A549 (cell line): ENCODE results near the gene ETFB. TPM values are rescaled to one million over a fixed set of nuclear protein-coding genes. Genes with fewer than 3 reads are reported as not detected.

Source experiments
- ATAC-seq, 2 experiments: fragments of 200-7000 bp in 1 of 2; fragments of >200 bp in 1 of 2; cut with Nextera tagmentation in 1 of 2; cut with Tn5 transposase in 1 of 2; 3 replicates each; pipeline versions ENCODE4 v1.8.0 to v1.9.1; 2018 to 2020; ENCODE audit warnings: mild to moderate bottlenecking in 1 of 2, moderate library complexity in 1 of 2
- CTCF ChIA-PET: fragments of 300-600 bp; sonication (Branson Sonifier 250); formaldehyde crosslinking; extraction: SDS; loops from one replicate; lab custom pipeline; 2021; ENCODE audit warnings: antibody characterized with exemption, inconsistent platforms; lab: Yijun Ruan, JAX
- POLR2A ChIA-PET: fragments of 350-600 bp; formaldehyde crosslinking; extraction: SDS; loops from one replicate; lab custom pipeline; 2021; ENCODE audit warnings: antibody characterized with exemption, inconsistent platforms; lab: Yijun Ruan, JAX
- DNase-seq, 2 experiments: peaks; one replicate each; pipeline versions ENCODE4 v3.0.0 to v3.0.0-alpha.2; 2011 to 2016; ENCODE audit warnings: low read depth in 1 of 2, low spot score in 1 of 2
- FAIRE-seq: peaks from 2 replicates; lab custom pipeline; 2011; peaks lifted over from hg19 to GRCh38; lab: Jason Lieb, UNC
- H3K27ac ChIP-seq, 2 experiments: fragments of >200 bp; sonication (Bioruptor Twin); formaldehyde crosslinking; 3 replicates each; pipeline ENCODE4 v1.5.1; 2016 to 2017
- H3K4me1 ChIP-seq: fragments of >200 bp; sonication (Bioruptor Twin); formaldehyde crosslinking; 3 replicates; pipeline ENCODE4 v1.6.1; 2016
- H3K4me2 ChIP-seq: fragments of >200 bp; sonication (Bioruptor Twin); formaldehyde crosslinking; 3 replicates; pipeline ENCODE4 v1.6.1; 2016
- H3K4me3 ChIP-seq: fragments of >200 bp; sonication (Bioruptor Twin); formaldehyde crosslinking; 3 replicates; pipeline ENCODE4 v1.5.1; 2016
- H3K9me3 ChIP-seq: fragments of >200 bp; sonication (Bioruptor Twin); formaldehyde crosslinking; 3 replicates; pipeline ENCODE4 v1.6.1; 2016
- BCL3 ChIP-seq: fragments of >200 bp; sonication (Bioruptor Twin); formaldehyde crosslinking; IDR thresholded peaks from 3 replicates; pipeline ENCODE4 v1.6.1; 2016
- CEBPB ChIP-seq, 2 experiments: fragments of >200 bp in 1 of 2; sonication (Bioruptor Twin) in 1 of 2; formaldehyde crosslinking in 1 of 2; IDR thresholded peaks; 2 replicates each; pipeline ENCODE4 v1.6.1; 2012 to 2016
- E2F6 ChIP-seq: IDR thresholded peaks from 2 replicates; pipeline ENCODE4 v1.6.1; 2012; ENCODE audit warnings: low read depth, borderline replicate concordance
- ESRRA ChIP-seq: fragments of 150-350 bp; IDR thresholded peaks from 2 replicates; pipeline ENCODE4 v1.6.1; 2014; ENCODE audit warnings: mild to moderate bottlenecking, low read length, borderline replicate concordance
- FOXS1 ChIP-seq: fragments of 250-450 bp; sonication (Bioruptor Pico); IDR thresholded peaks from 2 replicates; pipeline ENCODE4 v1.5.0; 2020; ENCODE audit warnings: mild to moderate bottlenecking, moderate library complexity
- HDAC2 ChIP-seq: fragments of 200-600 bp; sonication (generic); IDR thresholded peaks from 2 replicates; pipeline ENCODE4 v1.6.1; 2016
- HES2 ChIP-seq: fragments of >200 bp; sonication (Bioruptor Twin); formaldehyde crosslinking; IDR thresholded peaks from 2 replicates; pipeline ENCODE4 v1.6.1; 2016
- HMGXB4 ChIP-seq: fragments of 250-450 bp; sonication (Bioruptor Pico); IDR thresholded peaks from 2 replicates; pipeline ENCODE4 v1.5.0; 2021; ENCODE audit warnings: mild to moderate bottlenecking, moderate library complexity, borderline replicate concordance
- JUN ChIP-seq, 2 experiments: fragments of >200 bp; sonication (Bioruptor Twin); formaldehyde crosslinking; IDR thresholded peaks; 2 replicates in 1 of 2; 3 replicates in 1 of 2; pipeline ENCODE4 v1.6.1; 2016 to 2017
- KDM1A ChIP-seq: fragments of 200-600 bp; sonication (generic); IDR thresholded peaks from 2 replicates; pipeline ENCODE4 v1.6.1; 2016; ENCODE audit warnings: low read depth, mild to moderate bottlenecking
- MAX ChIP-seq: IDR thresholded peaks from 2 replicates; pipeline ENCODE4 v1.6.1; 2012
- NR3C1 ChIP-seq: fragments of >200 bp; sonication (Bioruptor Twin); formaldehyde crosslinking; IDR thresholded peaks from 3 replicates; pipeline ENCODE4 v1.6.1; 2017
- RCOR1 ChIP-seq: fragments of 150-350 bp; IDR thresholded peaks from 2 replicates; pipeline ENCODE4 v1.6.1; 2014; ENCODE audit warnings: antibody characterized with exemption, low read length, low read depth
- REST ChIP-seq: fragments of 200-600 bp; sonication (generic); IDR thresholded peaks from 2 replicates; pipeline ENCODE4 v1.6.1; 2016; ENCODE audit warnings: antibody characterized with exemption, mild to moderate bottlenecking, moderate library complexity
- RNF2 ChIP-seq: fragments of 200-600 bp; sonication (generic); IDR thresholded peaks from 2 replicates; pipeline ENCODE4 v1.6.1; 2016; ENCODE audit warnings: low read depth, mild to moderate bottlenecking, antibody characterized with exemption, moderate library complexity, borderline replicate concordance
- TP53 ChIP-seq: fragments of 250-450 bp; sonication (Bioruptor Pico); IDR thresholded peaks from 2 replicates; pipeline ENCODE4 v1.5.0; 2021; ENCODE audit warnings: mild to moderate bottlenecking, moderate library complexity
- ZNF302 ChIP-seq: fragments of 250-450 bp; sonication (Bioruptor Pico); IDR thresholded peaks from 2 replicates; pipeline ENCODE4 v1.9.0; 2021; ENCODE audit warnings: inconsistent platforms, mild to moderate bottlenecking, moderate library complexity
- WGBS: methylation state at CpG from one replicate; pipeline ENCODE4 v1.1.6; 2017; ENCODE audit errors: missing lambda C conversion rate; 5-methylcytosine and 5-hydroxymethylcytosine counted together
- polyA minus RNA-seq: library from RNA; depleted of rRNA, polyadenylated mRNA; stranded (reverse); fragments of >200 nt; gene quantifications from 2 replicates; pipeline ENCODE4 v1.2.3, GENCODE V29; 2011; rRNA and poly(A)+ RNA removed
- polyA plus RNA-seq, 4 experiments: library from polyadenylated mRNA; depleted of rRNA in 3 of 4; stranded (reverse); fragments of >200 nt; fragmentation: RNase III in 1 of 4; extraction: RNeasy Plus Mini Kit Qiagen cat#74134 plus additional on column Dnase treatment in 1 of 4; gene quantifications; 2 replicates in 3 of 4; 3 replicates in 1 of 4; pipeline ENCODE4 v1.2.3, GENCODE V29; 2011 to 2017

The ETFB gene
- 112 and 149 TPM in 2 replicates for polyA plus RNA-seq (2011; rRNA removed)
- 383 and 541 TPM in 2 replicates for polyA plus RNA-seq (2012; cell fraction: cytosol; rRNA removed)
- polyA plus RNA-seq (2012; cell fraction: nucleus; rRNA removed) = 250 and 291 TPM in 2 replicates
- 262 to 270 TPM (median 267 TPM) in 3 replicates for polyA plus RNA-seq (2017; fragmentation: RNase III; extraction: RNeasy Plus Mini Kit Qiagen cat#74134 plus additional on column Dnase treatment)
- polyA minus RNA-seq = 78.4 and 147 TPM in 2 replicates

- POLR2A ChIA-PET = interaction anchor here (0.6 to 4.8 kb wide), 3 partner anchors 24 to 28 kb away, joined by 3 to 52 read pairs (median 7); partner anchors contain the start of gene VSIG10L
- Histone ChIP-seq H3K4me3 (peak within 1 kb of the TSS; percentile 61), H3K4me1 (peaks cover 50% of the 10 kb centered on the region), H3K4me2 (peak within 1 kb of the TSS; percentile 90), H3K27ac (peak within 1 kb of the TSS; percentile 87 to 96), H3K9me3 (no peaks in the 10 kb centered on the region)
- 0 out of 2 replicates have a peak, but pooled peaks have one; percentile 16 for TF ChIP-seq HMGXB4
- peak in 1 of 2 experiments; percentile 50; a peak in 1 of 5 replicates for TF ChIP-seq JUN (IDR thresholded peaks at IDR 0.05)
- peak; percentile 71 for TF ChIP-seq E2F6
- no peak for TF ChIP-seq REST
- TF ChIP-seq NR3C1 = no peak
- TF ChIP-seq TP53 (CRISPR knock-in tag) = 0 out of 2 replicates have a peak, but pooled peaks have one; percentile 43
- peak; percentile 66; the same call in 1 of the 2 replicates for TF ChIP-seq MAX
- peak; percentile 35; the same call in 1 of the 2 replicates for TF ChIP-seq ESRRA
- TF ChIP-seq BCL3 = peak; percentile 16; the same call in 1 of the 3 replicates
- DNase-seq (no peak), ATAC-seq (no peak), FAIRE-seq (no peak)
- CTCF ChIA-PET = interaction anchor here (1.0 to 5.6 kb wide), 6 partner anchors 10 to 42 kb away, joined by 3 to 46 read pairs (median 4); partner anchors contain the start of gene VSIG10L
- WGBS = under 1% methylated on average over 16 of the region's 27 CpGs
Observed at GRCh38 chr19:51365965-51366388, at the start of gene ETFB. Gene ETFB, minus strand, starts transcription at chr19:51366388. Its CDS starts 62 bp downstream, at chr19:51366326.

- no peaks in the 10 kb centered on the region for H3K9me3 ChIP-seq
- CTCF ChIA-PET = interaction anchor here (1.0 to 3.6 kb wide), 4 partner anchors 7 to 101 kb away, joined by 3 to 11 read pairs (median 4); no protein-coding TSS in a partner anchor
- whole genome bisulfite sequencing = 35% methylated on average over 10 of the region's 12 CpGs
- no peak overlapping the region for H3K4me3 ChIP-seq
- no peak for DNase-seq
- H3K4me1 ChIP-seq = no peaks in the 10 kb centered on the region
- H3K27ac ChIP-seq = no peak overlapping the region
- no peak for FAIRE-seq
- no peak for ATAC-seq
- POLR2A ChIA-PET = interaction anchor here (1.1 kb wide), 1 partner anchor 76 kb away, joined by 3 read pairs; no protein-coding TSS in a partner anchor
- no peak overlapping the region for H3K4me2 ChIP-seq
- TF ChIP-seq CEBPB (IDR thresholded peaks at IDR 0.05) (no peak), FOXS1 (no peak), HMGXB4 (no peak), RNF2 (no peak), KDM1A (no peak), HES2 (no peak), ESRRA (no peak), HDAC2 (no peak), ZNF302 (CRISPR knock-in tag) (no peak), REST (no peak), NR3C1 (no peak), RCOR1 (no peak), BCL3 (no peak)
Observed at GRCh38 chr19:51415187-51415586, 49.0 kb upstream of the ETFB start.
